GM19193 (cell line): ENCODE measurements around the gene MGMT.

ENCODE experiments used
- POLR2A ChIP-seq: IDR thresholded peaks from 4 replicates; pipeline ENCODE4 v1.6.1; 2011; ENCODE audit not compliant: insufficient read depth, insufficient read length; ENCODE audit errors: extremely low read depth

The MGMT gene

DNA sequence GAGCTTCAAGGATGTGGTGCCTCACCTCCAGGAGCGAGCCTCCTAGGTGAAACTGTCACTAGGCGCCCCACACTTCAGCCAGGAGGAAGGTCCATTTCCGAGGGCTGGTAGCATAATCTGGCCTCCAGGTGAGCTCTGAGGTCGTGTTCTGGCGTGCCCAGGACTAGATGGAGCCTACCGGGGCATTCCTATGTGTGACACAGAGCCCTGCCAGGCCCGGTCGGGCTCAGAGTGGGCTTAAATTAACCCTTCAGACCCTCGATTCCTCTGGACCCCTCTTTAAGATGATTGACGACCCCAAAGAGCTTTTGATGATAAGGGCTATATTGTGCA, 263.9 kb downstream of the MGMT start:
- TF ChIP-seq POLR2A: no peak

DNA sequence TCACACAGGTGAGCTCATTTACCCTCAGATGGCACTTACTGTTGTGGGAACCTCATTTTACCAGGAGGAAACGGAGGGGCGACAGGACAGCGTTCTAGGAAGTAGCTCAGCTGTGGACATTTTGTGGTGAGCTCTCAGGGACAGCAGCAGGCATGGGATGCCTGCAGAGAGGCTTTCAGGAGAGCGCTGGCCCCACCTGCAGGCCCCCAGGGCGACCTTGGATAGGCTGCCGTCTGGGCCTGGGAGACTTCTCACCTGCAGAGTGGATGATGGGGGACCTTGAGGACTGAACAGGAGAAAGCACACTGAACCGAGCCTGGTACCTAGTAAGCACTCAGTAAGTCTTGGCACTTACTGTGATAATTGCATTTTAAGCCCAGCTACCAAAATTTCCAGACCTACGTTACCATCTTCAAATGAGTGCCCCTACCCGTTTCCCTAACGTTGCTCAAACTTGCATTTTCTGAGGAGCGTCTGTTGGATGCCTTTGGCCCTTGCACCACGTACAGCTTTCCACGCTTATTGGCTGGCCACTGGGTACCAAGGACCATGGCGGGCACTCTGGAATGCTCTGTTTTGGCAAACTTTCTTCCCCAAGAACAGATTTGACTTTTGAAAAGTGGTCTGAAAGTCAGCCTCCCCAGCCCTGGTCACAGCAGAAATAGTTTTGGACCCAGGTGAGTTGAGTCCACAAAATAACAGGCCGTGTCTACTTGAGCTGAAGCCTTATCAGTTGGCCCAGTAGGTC, 273.7 kb downstream of the MGMT start:
- TF ChIP-seq POLR2A: no peak

DNA sequence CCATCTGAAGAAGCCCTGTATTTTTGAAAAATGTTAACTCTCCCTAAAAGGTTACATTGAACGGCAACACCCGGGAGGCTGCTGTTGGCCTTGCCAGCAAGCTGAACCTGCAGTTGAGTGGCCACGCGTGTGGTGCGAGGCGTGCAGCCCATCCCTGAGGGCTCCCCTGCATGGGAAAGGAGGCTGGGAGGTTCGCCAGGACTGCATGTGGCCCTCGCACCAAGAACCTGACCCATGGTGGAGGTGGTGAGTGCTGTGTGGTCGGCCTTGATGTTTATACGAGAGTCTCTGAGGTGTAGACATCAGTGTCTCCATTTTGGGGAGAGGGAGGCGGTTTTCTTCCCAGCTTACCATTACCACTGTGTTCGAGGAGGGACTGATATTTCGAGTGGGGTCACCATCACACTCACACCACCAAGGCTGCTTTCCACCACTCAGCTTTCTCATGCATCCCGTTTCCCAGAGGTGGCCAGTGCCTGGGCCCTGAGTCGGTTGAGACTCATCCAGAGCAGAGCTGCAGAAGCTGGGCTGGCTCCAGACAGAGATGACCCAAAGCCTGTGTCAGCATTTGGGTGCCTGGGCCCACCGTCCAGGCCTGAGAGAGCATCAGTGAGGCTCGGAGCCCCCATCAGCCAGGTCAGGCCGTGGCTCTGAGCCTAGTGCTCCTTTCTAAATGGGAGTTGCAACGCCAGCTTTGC, 274.4 kb downstream of the MGMT start:
- no peak for TF ChIP-seq POLR2A

DNA sequence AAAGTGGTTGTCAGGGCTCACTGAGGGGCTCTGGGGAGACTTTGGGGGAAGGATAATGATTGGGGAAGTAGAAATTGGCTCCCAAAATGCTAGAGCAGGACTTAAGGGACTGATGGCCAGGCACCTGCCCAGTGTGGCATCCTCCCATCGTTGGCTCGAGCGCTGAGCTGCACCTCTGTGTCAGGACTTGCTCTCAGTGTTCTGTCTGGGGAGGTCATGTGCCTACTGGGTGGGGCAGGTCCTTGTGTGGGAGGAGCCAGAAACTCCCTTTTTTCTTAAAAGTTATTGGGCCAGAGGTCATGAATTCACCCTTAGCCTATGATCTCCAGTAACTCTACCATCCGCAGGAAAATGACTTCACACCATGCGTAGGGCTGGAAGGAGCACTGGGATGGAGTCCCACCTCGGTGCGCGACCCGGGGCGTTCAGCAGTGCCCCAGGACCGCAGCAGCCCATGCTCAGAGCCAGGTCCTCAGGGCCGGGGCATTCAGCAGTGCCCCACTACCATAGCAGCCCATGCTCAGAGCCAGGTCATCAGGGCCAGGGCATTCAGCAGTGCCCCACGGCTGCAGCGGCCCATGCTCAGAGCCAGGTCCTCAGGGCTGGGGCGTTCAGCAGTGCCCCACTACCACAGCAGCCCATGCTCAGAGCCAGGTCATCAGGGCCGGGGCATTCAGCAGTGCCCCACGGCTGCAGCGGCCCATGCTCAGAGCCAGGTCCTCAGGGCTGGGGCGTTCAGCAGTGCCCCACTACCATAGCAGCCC, 275.1 kb downstream of the MGMT start:
- TF ChIP-seq POLR2A: no peak

- TF ChIP-seq POLR2A: no peak
Observed at GRCh38 chr10:129742742-129743550, 275.9 kb downstream of the MGMT start.

DNA sequence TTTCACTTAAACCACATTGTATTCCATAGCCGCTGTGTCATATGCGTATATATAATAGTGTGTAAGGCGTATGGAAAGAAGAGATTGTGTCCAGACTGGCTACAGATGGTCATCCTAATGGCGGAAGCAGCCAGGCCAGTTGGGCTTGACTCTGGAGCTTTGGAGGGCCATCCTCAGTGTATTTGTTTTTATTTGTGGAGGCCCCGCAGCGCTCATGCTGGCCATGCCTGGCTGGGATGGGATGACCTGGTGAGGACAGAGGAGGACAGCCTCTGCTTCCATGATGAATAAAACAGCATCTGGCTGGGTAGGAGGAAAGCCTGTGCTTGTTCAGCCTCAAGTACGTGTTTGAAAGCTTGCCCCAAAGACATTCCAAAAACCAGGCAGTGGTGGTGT, 276.7 kb downstream of the MGMT start:
- no peak for TF ChIP-seq POLR2A

DNA sequence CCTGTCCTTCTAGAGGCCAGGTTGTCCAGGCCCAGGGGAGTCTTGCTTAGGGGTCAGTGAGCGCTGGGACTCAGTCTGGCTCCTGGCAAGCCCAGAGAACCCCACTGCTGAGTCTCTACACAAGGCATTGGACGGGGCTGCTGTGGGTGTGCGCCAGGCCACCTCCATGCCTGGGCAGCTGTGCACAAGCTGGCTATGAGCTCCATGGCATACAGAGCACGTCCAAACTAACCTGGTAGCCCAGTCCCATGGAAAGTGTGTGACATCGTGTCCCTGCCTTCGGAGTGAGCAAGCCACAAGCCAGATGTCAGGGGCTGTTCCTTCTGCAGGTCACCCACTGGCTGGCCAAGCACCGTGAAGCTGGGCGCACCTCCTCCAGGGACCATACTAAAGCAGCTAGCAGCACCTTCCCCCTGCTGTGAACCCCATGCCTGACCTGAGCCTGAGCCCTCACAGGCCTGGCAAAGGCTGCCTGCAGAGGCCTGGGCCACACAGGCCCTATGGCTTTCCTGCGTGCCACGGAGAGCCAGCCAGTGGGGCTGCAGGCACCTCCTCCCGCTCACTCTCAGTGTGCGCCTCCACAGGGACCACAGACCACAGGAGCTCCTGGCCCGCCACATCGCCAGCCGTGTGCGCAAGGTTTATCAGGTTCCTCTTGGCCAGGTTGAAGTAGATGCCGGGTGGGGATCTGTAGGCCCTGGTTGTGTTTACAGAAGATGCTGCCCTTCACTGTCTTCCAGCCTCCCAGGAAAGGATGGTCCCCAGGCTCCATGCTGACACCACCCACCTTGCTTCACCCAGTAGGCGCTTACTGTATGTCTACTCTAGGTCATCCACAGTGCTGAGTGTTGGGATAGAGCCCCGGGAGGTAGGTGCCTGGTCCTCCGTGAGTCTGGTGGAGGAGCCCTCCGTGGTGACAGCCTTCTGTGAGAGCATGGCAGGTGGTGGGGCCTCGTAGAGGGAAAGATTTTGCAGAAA, 277.4 kb downstream of the MGMT start:
- TF ChIP-seq POLR2A: no peak

DNA sequence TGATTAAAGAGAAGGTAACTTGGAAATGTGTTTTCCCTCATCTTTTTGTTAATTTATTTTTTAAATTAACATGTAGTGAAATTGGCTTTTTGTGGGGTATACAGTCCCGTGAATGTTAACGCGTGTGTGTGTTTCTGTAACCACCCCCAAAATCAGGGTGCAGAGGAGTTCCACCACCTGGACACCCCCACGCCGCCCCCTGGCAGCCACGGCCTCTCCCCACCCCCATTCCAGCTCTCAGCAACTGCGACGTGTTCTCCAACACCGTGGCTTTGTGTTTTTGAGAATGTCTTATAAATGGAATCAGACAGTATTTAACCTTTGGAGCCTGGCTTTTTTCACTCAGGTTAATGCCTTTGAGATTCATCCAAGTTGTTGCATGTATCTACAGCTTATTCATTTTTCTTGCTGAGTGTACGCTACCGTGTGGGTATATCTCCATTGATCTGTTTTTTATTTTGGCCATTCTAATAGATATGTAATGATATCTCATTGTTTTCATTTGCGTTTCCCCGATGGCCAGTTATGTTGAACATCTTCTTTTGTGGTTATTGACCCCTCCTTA, 278.2 kb downstream of the MGMT start:
- TF ChIP-seq POLR2A: no peak

- TF ChIP-seq POLR2A: no peak
Observed at GRCh38 chr10:129754211-129755050, 287.4 kb downstream of the MGMT start.

DNA sequence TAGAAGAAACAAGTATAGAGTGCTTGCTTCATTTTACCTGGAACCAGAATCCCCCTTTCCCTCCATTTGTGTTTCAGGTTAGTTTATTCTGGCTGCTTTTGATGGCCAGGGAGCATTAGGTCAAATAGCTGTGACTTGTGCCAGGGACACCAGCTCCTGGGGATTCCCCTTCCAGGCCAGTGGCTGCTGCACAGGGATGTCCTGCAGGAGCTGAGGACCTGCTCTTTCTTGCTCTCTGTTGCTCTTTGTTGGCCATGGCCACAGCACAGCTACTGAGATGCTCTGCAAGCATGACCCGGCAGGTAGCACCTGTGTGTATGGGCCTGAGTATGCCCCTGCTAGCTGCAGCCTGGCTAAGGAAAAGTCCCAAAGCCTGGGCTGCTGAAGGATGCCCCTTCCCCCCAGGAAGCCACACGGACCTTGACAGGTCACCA, 288.1 kb downstream of the MGMT start:
- no peak for TF ChIP-seq POLR2A

DNA sequence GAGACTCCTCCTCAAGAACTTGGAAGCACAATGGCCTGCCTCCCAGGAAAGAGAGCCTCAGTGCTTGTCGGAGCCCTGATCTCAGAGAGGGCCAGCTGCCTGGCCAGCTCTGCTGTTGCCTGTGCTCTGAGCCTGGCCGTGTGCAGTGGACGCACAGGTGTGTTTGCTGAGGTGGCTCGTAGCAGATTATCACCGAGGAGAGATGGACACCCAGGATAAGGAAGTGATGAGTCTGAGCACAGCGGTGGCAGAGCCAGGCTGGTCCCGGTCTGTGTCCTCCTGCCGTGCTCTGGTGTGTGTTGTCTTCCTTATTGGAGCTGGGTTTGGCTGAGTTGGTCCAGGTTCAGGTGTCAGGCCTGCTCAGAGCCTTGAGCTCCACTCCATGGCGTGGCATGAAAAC, 288.6 kb downstream of the MGMT start:
- no peak for TF ChIP-seq POLR2A
